Effector memory CD4-positive, alpha-beta T cell (primary cell): ENCODE data around the gene FAM107B.

ENCODE experiments used
- DNase-seq, 3 donors: peaks; one replicate each; pipeline ENCODE4 v3.0.0-alpha.2; 2020
- H3K27ac ChIP-seq: 2 replicates; pipeline ENCODE4 v1.7.0; 2013; ENCODE audit warnings: mild to moderate bottlenecking, low read length, moderate library complexity; ENCODE audit not compliant: insufficient read depth, poor library complexity, severe bottlenecking
- H3K27me3 ChIP-seq: replicated peaks from 2 replicates; pipeline ENCODE4 v1.7.0; 2013; ENCODE audit warnings: mild to moderate bottlenecking, low read length; ENCODE audit not compliant: insufficient read depth, control insufficient read depth, poor library complexity, severe bottlenecking
- H3K36me3 ChIP-seq: 2 replicates; pipeline ENCODE4 v1.7.0; 2013; ENCODE audit warnings: mild to moderate bottlenecking, low read length, moderate library complexity; ENCODE audit not compliant: control insufficient read depth, insufficient read depth
- H3K4me1 ChIP-seq: 2 replicates; pipeline ENCODE4 v1.7.0; 2013; ENCODE audit warnings: low read length, mild to moderate bottlenecking; ENCODE audit not compliant: control insufficient read depth, insufficient read depth, poor library complexity, severe bottlenecking
- H3K4me3 ChIP-seq: 2 replicates; pipeline ENCODE4 v1.7.0; 2013; ENCODE audit warnings: low read length, low read depth, mild to moderate bottlenecking; ENCODE audit not compliant: insufficient read depth, poor library complexity, severe bottlenecking
- H3K9me3 ChIP-seq: 2 replicates; pipeline ENCODE4 v1.7.0; 2013; ENCODE audit warnings: mild to moderate bottlenecking, low read length, moderate library complexity; ENCODE audit not compliant: control insufficient read depth

FAM107B gene

GRCh38 chr10:14554491-14555205, 220.0 kb downstream of the FAM107B start:
- no peaks in the 10 kb centered on the region for H3K9me3 ChIP-seq
- DNase-seq, result no peak
- peaks cover 65% of the 10 kb centered on the region for H3K4me1 ChIP-seq
- H3K36me3 ChIP-seq, result peaks cover 10% of the 10 kb centered on the region
- peak overlapping the region; percentile 67 for H3K27ac ChIP-seq
- no peaks in the 10 kb centered on the region for H3K27me3 ChIP-seq
- no peak overlapping the region for H3K4me3 ChIP-seq

DNA sequence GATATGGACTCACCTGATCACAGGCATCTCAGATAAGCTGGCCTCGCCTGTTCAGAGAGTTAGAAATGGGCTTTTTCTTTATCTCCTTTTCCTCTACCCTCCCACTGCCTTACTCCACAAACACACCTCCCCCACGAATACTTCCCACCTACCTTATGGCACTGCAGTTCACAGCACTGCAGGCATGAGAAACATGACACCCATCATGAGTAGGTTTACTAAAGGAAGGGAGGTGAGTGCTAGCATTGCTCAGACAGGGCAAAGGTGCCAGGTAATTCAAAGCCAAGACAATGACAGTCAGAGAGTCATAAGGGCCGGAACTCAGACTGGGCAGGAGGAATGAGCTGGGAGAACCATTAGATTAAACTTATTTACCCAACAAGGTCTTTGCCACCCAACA, 220.6 kb downstream of the FAM107B start:
- Histone ChIP-seq H3K4me1 (peaks cover 59% of the 10 kb centered on the region), H3K27ac (peak overlapping the region; percentile 67), H3K36me3 (peaks cover 11% of the 10 kb centered on the region), H3K4me3 (no peak overlapping the region), H3K9me3 (no peaks in the 10 kb centered on the region), H3K27me3 (no peaks in the 10 kb centered on the region)
- no peak for DNase-seq

- Histone ChIP-seq H3K27ac (peak overlapping the region; percentile 67), H3K4me1 (peaks cover 53% of the 10 kb centered on the region)
- no peak for DNase-seq
Measured at GRCh38 chr10:14553448-14553847, 221.2 kb downstream of the FAM107B start.

GRCh38 chr10:14552015-14552414, 222.7 kb downstream of the FAM107B start:
- H3K4me1 ChIP-seq, result peaks cover 46% of the 10 kb centered on the region
- no peak overlapping the region for H3K4me3 ChIP-seq
- peaks cover 18% of the 10 kb centered on the region for H3K36me3 ChIP-seq
- H3K27ac ChIP-seq, result no peak overlapping the region
- DNase-seq, result no peak
- H3K9me3 ChIP-seq, result no peaks in the 10 kb centered on the region
- no peaks in the 10 kb centered on the region for H3K27me3 ChIP-seq

More at GRCh38 chr10:14553448-14553847, 221.2 kb downstream of the FAM107B start:
- no peaks in the 10 kb centered on the region for H3K27me3 ChIP-seq
- H3K9me3 ChIP-seq, result no peaks in the 10 kb centered on the region
- peaks cover 13% of the 10 kb centered on the region for H3K36me3 ChIP-seq
- H3K4me3 ChIP-seq, result no peak overlapping the region

GRCh38 chr10:14550471-14550981, 224.2 kb downstream of the FAM107B start:
- Histone ChIP-seq H3K4me3 (no peak overlapping the region), H3K27me3 (no peaks in the 10 kb centered on the region), H3K4me1 (peaks cover 31% of the 10 kb centered on the region), H3K27ac (peak overlapping the region; percentile 19), H3K9me3 (no peaks in the 10 kb centered on the region), H3K36me3 (peaks cover 18% of the 10 kb centered on the region)
- no peak for DNase-seq

- Histone ChIP-seq H3K4me3 (no peak overlapping the region), H3K27me3 (no peaks in the 10 kb centered on the region), H3K9me3 (no peaks in the 10 kb centered on the region), H3K27ac (peak overlapping the region; percentile 30), H3K4me1 (peaks cover 31% of the 10 kb centered on the region), H3K36me3 (peaks cover 18% of the 10 kb centered on the region)
- DNase-seq, result no peak
Measured at GRCh38 chr10:14549496-14549895, 225.2 kb downstream of the FAM107B start.

GRCh38 chr10:14548970-14549369, 225.7 kb downstream of the FAM107B start:
- Histone ChIP-seq H3K9me3 (no peaks in the 10 kb centered on the region), H3K27me3 (no peaks in the 10 kb centered on the region), H3K27ac (peak overlapping the region; percentile 30), H3K4me1 (peaks cover 30% of the 10 kb centered on the region), H3K4me3 (no peak overlapping the region), H3K36me3 (peaks cover 18% of the 10 kb centered on the region)
- no peak for DNase-seq

- no peaks in the 10 kb centered on the region for H3K9me3 ChIP-seq
- H3K27me3 ChIP-seq, result no peaks in the 10 kb centered on the region
- peaks cover 18% of the 10 kb centered on the region for H3K36me3 ChIP-seq
- H3K4me1 ChIP-seq, result peaks cover 30% of the 10 kb centered on the region
- H3K4me3 ChIP-seq, result no peak overlapping the region
- H3K27ac ChIP-seq, result peak overlapping the region; percentile 30
- no peak for DNase-seq
Measured at GRCh38 chr10:14548474-14548873, 226.2 kb downstream of the FAM107B start.

GRCh38 chr10:14547816-14548215, 226.9 kb downstream of the FAM107B start:
- H3K27me3 ChIP-seq, result no peaks in the 10 kb centered on the region
- H3K27ac ChIP-seq, result no peak overlapping the region
- H3K9me3 ChIP-seq, result no peaks in the 10 kb centered on the region
- H3K36me3 ChIP-seq, result peaks cover 18% of the 10 kb centered on the region
- peaks cover 30% of the 10 kb centered on the region for H3K4me1 ChIP-seq
- H3K4me3 ChIP-seq, result no peak overlapping the region
- no peak for DNase-seq

DNA sequence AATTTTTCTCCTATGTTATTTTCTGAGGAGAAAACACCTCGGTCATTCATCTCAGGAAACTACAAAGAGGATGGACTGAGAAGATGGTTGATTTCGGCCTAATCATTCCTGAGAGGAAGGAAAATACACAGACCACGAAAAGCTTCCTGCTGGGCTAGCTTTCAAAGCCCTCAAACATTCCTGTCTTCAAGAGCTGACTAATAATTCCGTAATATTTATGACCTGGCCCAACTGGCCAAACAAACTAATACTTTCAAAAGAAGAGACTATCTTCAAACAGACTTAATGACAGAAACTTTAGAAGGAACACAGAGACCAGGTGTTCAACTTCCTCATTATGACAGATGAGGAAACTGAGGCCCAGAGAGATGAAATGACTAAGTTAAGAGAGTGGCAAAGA, 228.9 kb downstream of the FAM107B start:
- H3K27ac ChIP-seq, result no peak overlapping the region
- H3K36me3 ChIP-seq, result peaks cover 29% of the 10 kb centered on the region
- peaks cover 19% of the 10 kb centered on the region for H3K4me1 ChIP-seq

More for the DNA sequence above, 228.9 kb downstream of the FAM107B start:
- H3K9me3 ChIP-seq, result no peaks in the 10 kb centered on the region
- no peaks in the 10 kb centered on the region for H3K27me3 ChIP-seq
- no peak overlapping the region for H3K4me3 ChIP-seq
- no peak for DNase-seq
